PFSK-1 (cell line): ENCODE results near the gene FAM227B.

Source experiments
- POLR2AphosphoS5 ChIP-seq: IDR thresholded peaks from 2 replicates; pipeline ENCODE4 v1.6.1; 2012; ENCODE audit warnings: low read depth, mild to moderate bottlenecking, control low read depth, low read length, moderate library complexity
- REST ChIP-seq, 2 experiments: IDR thresholded peaks; 2 replicates each; pipeline versions ENCODE4 v1.6.1 to v1.8.0; 2011 to 2012; ENCODE audit warnings: low read depth in 2 of 2, low read length in 2 of 2, control low read depth in 1 of 2, inconsistent platforms in 1 of 2, mild to moderate bottlenecking in 1 of 2, moderate library complexity in 1 of 2; ENCODE audit not compliant: insufficient read depth in 1 of 2

- TF ChIP-seq POLR2AphosphoS5 (no peak), REST (IDR thresholded peaks at IDR 0.05; ENCODE audit: insufficient read depth in 1 of 2, low read depth in 2 of 2, low read length in 2 of 2) (no peak)
Observed at GRCh38 chr15:49528289-49528688, 92.3 kb downstream of the FAM227B start.
